ENCODE data around the gene TUT7.

TUT7 gene

DNA sequence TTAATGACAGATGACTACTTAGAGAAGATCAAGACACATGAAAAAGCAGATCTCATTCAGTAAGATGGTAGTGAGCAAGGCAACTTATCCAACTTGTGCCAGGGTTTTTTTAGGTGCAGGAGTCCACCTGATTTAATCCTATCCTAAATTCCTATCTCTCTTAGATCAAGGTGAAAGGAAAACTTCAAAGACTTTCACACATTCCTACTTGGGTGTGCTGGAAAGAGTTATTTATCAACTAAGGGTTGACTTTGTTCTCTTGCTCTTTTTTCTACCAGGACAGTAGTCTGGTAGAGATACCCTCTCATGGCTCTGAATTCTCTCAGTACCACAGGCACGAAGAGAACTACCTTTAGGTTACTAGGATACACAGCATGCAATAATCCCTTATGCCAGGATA is 18.2 kb downstream of the TUT7 start:
- no peak for DNase-seq (ENCODE audit: insufficient read length, low spot score)
- TF ChIP-seq POLR2AphosphoS5 (IDR thresholded peaks at IDR 0.05; ENCODE audit: low read depth, low read length): no peak
- TF ChIP-seq POU2F2 (IDR thresholded peaks at IDR 0.05; ENCODE audit: low read depth, low read length): no peak
- TF ChIP-seq SPI1 (IDR thresholded peaks at IDR 0.05; ENCODE audit: low read depth, low read length): no peak
- no peak for TF ChIP-seq TAF1 (IDR thresholded peaks at IDR 0.05; ENCODE audit: low read depth, low read length)
- TF ChIP-seq POLR2A (IDR thresholded peaks at IDR 0.05; ENCODE audit: low read depth, low read length): no peak
- no peak for FAIRE-seq

DNA sequence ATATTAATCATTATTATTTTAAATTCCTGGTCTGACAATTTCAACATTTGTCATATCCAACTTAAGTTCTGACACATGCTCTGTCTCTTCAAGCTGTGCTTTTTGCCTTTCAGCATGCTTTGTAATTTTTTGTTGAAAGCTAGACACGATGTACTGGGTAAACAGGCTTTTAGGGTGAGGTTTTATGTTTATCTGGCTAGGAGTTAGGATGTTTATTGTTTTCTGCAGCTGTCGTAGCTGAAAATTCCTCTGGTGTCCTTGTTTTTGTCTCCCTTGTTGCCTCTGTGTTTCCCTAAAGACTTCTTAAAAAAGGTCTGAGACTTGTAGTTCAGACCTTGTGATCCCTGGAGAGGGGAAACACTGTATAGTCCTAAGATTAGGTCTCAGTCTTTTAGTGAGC is 20.6 kb downstream of the TUT7 start:
- FAIRE-seq (no peak), DNase-seq (ENCODE audit: insufficient read length, low spot score) (no peak)
- TF ChIP-seq POLR2A (IDR thresholded peaks at IDR 0.05; ENCODE audit: low read depth, low read length): peak; percentile 33; the same call in 1 of the 2 replicates
- no peak for TF ChIP-seq SPI1 (IDR thresholded peaks at IDR 0.05; ENCODE audit: low read depth, low read length)

DNA sequence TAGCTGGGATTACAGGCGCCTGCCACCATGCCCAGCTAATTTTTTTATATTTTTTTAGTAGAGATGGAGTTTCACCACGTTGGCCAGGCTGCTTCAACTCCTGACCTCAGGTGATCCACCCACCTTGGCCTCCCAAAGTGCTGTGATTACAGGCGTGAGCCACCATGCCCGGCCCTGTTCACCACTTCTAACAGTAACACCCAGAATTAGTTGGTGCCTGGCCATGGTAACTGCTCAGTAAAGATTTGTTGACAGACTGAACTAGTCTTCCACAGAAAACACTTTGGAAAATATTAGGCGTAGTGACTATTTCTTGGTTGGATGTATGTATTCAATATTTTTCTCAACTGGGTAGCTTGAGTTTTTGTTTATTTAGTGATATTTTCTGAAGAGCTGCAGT is 24.0 kb downstream of the TUT7 start:
- no peak for DNase-seq (ENCODE audit: insufficient read length, low spot score)
- FAIRE-seq: no peak

DNA sequence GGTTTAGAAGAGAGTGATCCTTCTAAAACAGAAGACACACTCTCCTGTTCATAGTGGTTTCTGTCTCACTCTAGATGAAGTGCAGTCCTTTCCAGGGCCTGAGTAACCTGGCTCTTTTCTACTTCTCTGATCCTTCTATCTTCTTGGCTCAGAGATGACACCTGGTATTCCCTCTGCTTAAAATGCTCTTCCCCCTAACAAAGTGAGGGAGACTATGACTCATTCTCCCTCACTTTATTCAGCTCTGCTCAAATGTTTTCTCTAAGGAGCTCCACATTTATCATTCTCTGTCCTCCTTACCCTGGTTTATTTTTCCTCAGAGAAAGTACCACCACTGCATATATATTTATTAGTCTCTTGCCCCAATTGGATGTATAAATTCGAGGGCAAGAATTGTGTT is 24.6 kb downstream of the TUT7 start:
- TF ChIP-seq POLR2A (IDR thresholded peaks at IDR 0.05; ENCODE audit: low read depth, low read length) (no peak), TAF1 (IDR thresholded peaks at IDR 0.05; ENCODE audit: low read depth, low read length) (no peak), POLR2AphosphoS5 (IDR thresholded peaks at IDR 0.05; ENCODE audit: low read depth, low read length) (no peak), PAX5 (IDR thresholded peaks at IDR 0.05; ENCODE audit: insufficient read depth, low read length, severe bottlenecking) (no peak), SPI1 (IDR thresholded peaks at IDR 0.05; ENCODE audit: low read depth, low read length) (no peak), POU2F2 (IDR thresholded peaks at IDR 0.05; ENCODE audit: low read depth, low read length) (no peak)
- no peak for DNase-seq (ENCODE audit: insufficient read length, low spot score)
- no peak for FAIRE-seq

More for the DNA sequence above, 24.0 kb downstream of the TUT7 start:
- TF ChIP-seq PAX5 (IDR thresholded peaks at IDR 0.05; ENCODE audit: insufficient read depth, low read length, severe bottlenecking): no peak
- TF ChIP-seq SPI1 (IDR thresholded peaks at IDR 0.05; ENCODE audit: low read depth, low read length): no peak
- TF ChIP-seq POU2F2 (IDR thresholded peaks at IDR 0.05; ENCODE audit: low read depth, low read length): no peak
- no peak for TF ChIP-seq POLR2AphosphoS5 (IDR thresholded peaks at IDR 0.05; ENCODE audit: low read depth, low read length)
- no peak for TF ChIP-seq TAF1 (IDR thresholded peaks at IDR 0.05; ENCODE audit: low read depth, low read length)
- no peak for TF ChIP-seq POLR2A (IDR thresholded peaks at IDR 0.05; ENCODE audit: low read depth, low read length)

DNA sequence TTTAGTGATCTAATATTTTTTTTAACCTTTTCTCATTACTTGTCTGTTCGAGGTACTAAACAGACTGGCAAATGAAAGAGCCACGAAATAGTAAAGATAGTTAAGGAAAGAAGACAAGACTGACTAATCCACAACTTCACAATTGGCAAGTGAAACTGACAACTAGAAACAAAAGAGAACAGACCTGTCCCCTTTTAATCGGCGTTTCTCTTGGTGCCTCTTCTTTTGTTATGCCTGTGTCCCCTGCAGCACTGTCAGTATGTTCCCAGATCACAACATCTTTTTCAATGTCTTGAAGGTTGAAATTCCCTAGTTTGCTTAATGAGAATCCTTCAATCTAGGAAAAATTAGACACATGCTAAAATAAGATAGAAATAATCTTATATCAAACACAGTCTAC is 26.1 kb downstream of the TUT7 start:
- FAIRE-seq (no peak), DNase-seq (ENCODE audit: insufficient read length, low spot score) (no peak)
- TF ChIP-seq POLR2A (IDR thresholded peaks at IDR 0.05; ENCODE audit: low read depth, low read length) (no peak), POU2F2 (IDR thresholded peaks at IDR 0.05; ENCODE audit: low read depth, low read length) (no peak), TAF1 (IDR thresholded peaks at IDR 0.05; ENCODE audit: low read depth, low read length) (no peak), SPI1 (IDR thresholded peaks at IDR 0.05; ENCODE audit: low read depth, low read length) (no peak), POLR2AphosphoS5 (IDR thresholded peaks at IDR 0.05; ENCODE audit: low read depth, low read length) (no peak), PAX5 (IDR thresholded peaks at IDR 0.05; ENCODE audit: insufficient read depth, low read length, severe bottlenecking) (no peak)

DNA sequence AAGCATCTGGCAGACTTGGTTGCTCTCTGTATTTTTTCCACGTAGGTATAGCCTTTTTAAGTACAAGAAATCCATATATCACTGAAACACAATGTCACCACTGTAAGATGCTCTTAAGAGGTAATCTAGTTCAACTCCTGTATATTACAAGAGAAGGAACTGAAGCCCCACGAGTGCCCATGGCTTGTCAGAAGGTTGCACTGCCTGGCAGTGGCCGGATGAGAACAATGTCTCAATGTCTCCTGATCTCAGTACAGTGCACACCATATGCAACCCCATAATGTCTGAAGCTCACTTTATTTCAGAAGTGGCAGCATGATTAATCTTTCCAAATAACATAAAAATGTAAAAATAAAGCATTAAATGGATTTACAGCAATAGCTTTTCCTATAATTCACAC is 27.7 kb downstream of the TUT7 start:
- TF ChIP-seq POLR2AphosphoS5 (IDR thresholded peaks at IDR 0.05; ENCODE audit: low read depth, low read length) (no peak), TAF1 (IDR thresholded peaks at IDR 0.05; ENCODE audit: low read depth, low read length) (no peak), SPI1 (IDR thresholded peaks at IDR 0.05; ENCODE audit: low read depth, low read length) (no peak), POLR2A (IDR thresholded peaks at IDR 0.05; ENCODE audit: low read depth, low read length) (no peak), POU2F2 (IDR thresholded peaks at IDR 0.05; ENCODE audit: low read depth, low read length) (no peak), PAX5 (IDR thresholded peaks at IDR 0.05; ENCODE audit: insufficient read depth, low read length, severe bottlenecking) (no peak)
- no peak for DNase-seq (ENCODE audit: insufficient read length, low spot score)
- FAIRE-seq: no peak

DNA sequence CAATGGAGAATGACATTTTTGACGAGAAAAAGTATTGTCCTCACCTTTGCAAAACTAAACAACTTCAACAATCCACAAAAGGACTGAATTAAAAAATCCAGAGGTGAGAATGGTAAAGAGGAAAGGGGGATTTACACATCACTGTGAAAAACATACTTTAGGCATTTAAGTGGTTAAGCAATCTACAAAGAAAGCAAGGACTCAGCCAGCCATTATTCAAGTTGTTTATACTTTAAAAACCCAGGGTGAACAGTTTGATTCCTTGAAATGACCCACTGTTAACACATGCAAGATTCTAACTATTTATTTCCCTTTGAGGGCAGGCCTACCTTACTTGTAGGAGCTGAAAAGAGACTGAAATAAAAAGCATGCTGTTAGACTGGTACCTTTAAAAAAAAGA is 29.3 kb downstream of the TUT7 start:
- FAIRE-seq (no peak), DNase-seq (ENCODE audit: insufficient read length, low spot score) (no peak)
- TF ChIP-seq POU2F2 (IDR thresholded peaks at IDR 0.05; ENCODE audit: low read depth, low read length) (no peak), POLR2A (IDR thresholded peaks at IDR 0.05; ENCODE audit: low read depth, low read length) (no peak)

DNA sequence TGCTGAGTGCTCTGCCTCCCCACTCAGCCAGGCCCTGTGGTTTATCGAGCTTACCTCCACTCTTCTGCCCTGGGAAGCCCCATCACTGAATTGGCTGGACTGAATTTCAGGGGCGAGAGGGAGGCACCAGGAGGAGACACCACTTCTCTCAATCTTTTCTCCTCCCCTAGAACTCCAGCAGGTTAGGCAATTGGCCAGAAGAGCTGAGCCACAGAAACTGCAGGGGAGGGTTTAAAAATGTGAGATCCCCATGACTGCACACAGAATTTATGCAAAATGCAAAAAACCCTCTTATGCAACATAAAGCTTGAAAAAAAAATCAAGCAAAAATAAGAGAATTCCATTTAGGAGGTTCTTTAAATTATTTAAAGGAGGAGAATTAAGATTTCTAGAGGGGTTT is 29.9 kb downstream of the TUT7 start:
- no peak for DNase-seq (ENCODE audit: insufficient read length, low spot score)

DNA sequence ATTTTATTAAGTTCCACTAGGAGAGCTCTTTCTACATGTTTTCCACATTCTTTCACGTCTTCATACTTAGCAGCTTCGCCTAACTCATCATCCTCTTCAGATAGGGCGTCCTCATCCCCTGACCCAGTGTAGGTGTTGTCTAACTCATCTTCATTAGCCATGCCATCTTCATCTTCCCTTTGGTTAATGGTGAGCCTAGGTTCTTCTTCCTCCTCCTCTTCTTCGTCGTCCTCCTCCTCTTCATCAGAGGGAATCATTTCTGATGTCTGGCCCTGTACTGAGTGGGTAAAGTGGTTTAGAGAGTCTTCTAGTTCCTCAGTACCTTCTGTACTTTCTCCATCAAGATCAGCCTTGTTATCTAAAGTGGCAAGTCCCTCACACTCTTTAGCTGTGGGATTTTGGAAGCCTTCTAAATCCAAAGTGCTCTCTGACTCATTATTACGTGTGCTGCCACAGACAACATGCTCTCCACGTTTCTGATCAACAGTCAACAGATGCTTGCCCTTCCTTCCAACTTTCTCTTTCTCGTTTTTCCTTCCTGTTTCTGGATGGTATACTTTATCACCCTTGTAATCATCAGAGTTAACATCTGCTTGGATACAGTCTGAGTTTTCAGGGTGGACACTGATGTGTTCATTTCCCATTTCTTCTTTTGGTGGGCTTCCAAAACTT is 31.1 kb downstream of the TUT7 start:
- DNase-seq (ENCODE audit: insufficient read length, low spot score) (no peak), FAIRE-seq (no peak)
- no peak for TF ChIP-seq POLR2AphosphoS5 (IDR thresholded peaks at IDR 0.05; ENCODE audit: low read depth, low read length)
- TF ChIP-seq PAX5 (IDR thresholded peaks at IDR 0.05; ENCODE audit: insufficient read depth, low read length, severe bottlenecking): no peak
- no peak for TF ChIP-seq POLR2A (IDR thresholded peaks at IDR 0.05; ENCODE audit: low read depth, low read length)
- no peak for TF ChIP-seq SPI1 (IDR thresholded peaks at IDR 0.05; ENCODE audit: low read depth, low read length)

More for the DNA sequence above, 29.9 kb downstream of the TUT7 start:
- TF ChIP-seq POLR2AphosphoS5 (IDR thresholded peaks at IDR 0.05; ENCODE audit: low read depth, low read length): no peak
- TF ChIP-seq SPI1 (IDR thresholded peaks at IDR 0.05; ENCODE audit: low read depth, low read length): no peak
- no peak for TF ChIP-seq POLR2A (IDR thresholded peaks at IDR 0.05; ENCODE audit: low read depth, low read length)
- no peak for TF ChIP-seq TAF1 (IDR thresholded peaks at IDR 0.05; ENCODE audit: low read depth, low read length)
- no peak for TF ChIP-seq PAX5 (IDR thresholded peaks at IDR 0.05; ENCODE audit: insufficient read depth, low read length, severe bottlenecking)
- no peak for TF ChIP-seq POU2F2 (IDR thresholded peaks at IDR 0.05; ENCODE audit: low read depth, low read length)
- FAIRE-seq: peak; percentile 61

DNA sequence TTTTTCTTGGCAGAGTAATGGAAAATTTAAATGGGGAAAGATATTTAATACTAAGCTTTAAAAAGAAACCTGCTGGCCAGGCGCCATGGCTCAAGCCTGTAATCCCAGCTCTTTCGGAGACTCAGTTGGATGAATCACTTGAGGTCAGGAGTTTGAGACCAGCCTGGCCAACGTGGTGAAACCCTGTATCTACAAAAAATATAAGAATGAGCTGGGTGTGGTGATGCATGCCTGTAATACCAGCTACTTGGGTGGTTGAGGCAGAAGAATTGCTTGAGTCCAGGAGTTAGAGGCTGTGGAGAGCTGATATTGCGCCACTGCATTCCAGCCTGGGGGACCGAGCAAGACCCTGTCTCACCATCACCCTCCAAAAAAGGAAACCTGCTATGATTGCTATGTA is 32.8 kb downstream of the TUT7 start:
- DNase-seq (ENCODE audit: insufficient read length, low spot score) (no peak), FAIRE-seq (no peak)
- TF ChIP-seq SPI1 (IDR thresholded peaks at IDR 0.05; ENCODE audit: low read depth, low read length): no peak

DNA sequence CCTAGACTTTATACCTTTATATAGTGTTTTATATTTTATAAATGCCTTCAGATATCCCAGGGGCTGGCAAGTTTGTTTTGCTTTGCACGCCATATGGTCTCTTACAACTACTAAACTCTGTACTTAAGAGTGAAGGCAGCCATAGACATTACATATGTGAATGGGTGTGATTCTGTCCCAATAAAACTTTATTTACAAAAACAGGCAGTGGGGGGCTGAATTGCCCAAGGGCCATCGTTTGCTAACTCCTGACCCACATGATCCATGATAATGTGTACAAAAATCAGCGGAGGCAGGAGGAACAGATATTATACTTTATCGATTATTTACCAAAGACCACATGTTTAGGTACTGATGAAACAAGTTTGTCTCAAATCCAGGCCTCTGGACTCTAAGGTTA is 36.0 kb downstream of the TUT7 start:
- TF ChIP-seq TAF1 (IDR thresholded peaks at IDR 0.05; ENCODE audit: low read depth, low read length) (no peak), POU2F2 (IDR thresholded peaks at IDR 0.05; ENCODE audit: low read depth, low read length) (no peak), POLR2AphosphoS5 (IDR thresholded peaks at IDR 0.05; ENCODE audit: low read depth, low read length) (no peak), PAX5 (IDR thresholded peaks at IDR 0.05; ENCODE audit: insufficient read depth, low read length, severe bottlenecking) (no peak), POLR2A (IDR thresholded peaks at IDR 0.05; ENCODE audit: low read depth, low read length) (no peak), SPI1 (IDR thresholded peaks at IDR 0.05; ENCODE audit: low read depth, low read length) (no peak)
- no peak for FAIRE-seq
- no peak for DNase-seq (ENCODE audit: insufficient read length, low spot score)
